ENCODE data around the gene NTPCR.

GRCh38 chr1:232950197-232951176 lies at the start of gene NTPCR:
- TF ChIP-seq, protein P1, sequence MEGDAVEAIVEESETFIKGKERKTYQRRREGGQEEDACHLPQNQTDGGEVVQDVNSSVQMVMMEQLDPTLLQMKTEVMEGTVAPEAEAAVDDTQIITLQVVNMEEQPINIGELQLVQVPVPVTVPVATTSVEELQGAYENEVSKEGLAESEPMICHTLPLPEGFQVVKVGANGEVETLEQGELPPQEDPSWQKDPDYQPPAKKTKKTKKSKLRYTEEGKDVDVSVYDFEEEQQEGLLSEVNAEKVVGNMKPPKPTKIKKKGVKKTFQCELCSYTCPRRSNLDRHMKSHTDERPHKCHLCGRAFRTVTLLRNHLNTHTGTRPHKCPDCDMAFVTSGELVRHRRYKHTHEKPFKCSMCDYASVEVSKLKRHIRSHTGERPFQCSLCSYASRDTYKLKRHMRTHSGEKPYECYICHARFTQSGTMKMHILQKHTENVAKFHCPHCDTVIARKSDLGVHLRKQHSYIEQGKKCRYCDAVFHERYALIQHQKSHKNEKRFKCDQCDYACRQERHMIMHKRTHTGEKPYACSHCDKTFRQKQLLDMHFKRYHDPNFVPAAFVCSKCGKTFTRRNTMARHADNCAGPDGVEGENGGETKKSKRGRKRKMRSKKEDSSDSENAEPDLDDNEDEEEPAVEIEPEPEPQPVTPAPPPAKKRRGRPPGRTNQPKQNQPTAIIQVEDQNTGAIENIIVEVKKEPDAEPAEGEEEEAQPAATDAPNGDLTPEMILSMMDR (IDR thresholded peaks at IDR 0.05), result no peak
- TF ChIP-seq RAD21 (conservative IDR thresholded peaks at IDR 0.05 in 1 of 2, IDR thresholded peaks at IDR 0.05 in 1 of 2), result 0 out of 5 replicates have a peak, but pooled peaks of 1 of the 2 experiments have one; percentile 29
- TF ChIP-seq, protein P2, sequence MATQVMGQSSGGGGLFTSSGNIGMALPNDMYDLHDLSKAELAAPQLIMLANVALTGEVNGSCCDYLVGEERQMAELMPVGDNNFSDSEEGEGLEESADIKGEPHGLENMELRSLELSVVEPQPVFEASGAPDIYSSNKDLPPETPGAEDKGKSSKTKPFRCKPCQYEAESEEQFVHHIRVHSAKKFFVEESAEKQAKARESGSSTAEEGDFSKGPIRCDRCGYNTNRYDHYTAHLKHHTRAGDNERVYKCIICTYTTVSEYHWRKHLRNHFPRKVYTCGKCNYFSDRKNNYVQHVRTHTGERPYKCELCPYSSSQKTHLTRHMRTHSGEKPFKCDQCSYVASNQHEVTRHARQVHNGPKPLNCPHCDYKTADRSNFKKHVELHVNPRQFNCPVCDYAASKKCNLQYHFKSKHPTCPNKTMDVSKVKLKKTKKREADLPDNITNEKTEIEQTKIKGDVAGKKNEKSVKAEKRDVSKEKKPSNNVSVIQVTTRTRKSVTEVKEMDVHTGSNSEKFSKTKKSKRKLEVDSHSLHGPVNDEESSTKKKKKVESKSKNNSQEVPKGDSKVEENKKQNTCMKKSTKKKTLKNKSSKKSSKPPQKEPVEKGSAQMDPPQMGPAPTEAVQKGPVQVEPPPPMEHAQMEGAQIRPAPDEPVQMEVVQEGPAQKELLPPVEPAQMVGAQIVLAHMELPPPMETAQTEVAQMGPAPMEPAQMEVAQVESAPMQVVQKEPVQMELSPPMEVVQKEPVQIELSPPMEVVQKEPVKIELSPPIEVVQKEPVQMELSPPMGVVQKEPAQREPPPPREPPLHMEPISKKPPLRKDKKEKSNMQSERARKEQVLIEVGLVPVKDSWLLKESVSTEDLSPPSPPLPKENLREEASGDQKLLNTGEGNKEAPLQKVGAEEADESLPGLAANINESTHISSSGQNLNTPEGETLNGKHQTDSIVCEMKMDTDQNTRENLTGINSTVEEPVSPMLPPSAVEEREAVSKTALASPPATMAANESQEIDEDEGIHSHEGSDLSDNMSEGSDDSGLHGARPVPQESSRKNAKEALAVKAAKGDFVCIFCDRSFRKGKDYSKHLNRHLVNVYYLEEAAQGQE (IDR thresholded peaks at IDR 0.05), result no peak
- no peak for TF ChIP-seq SMC3 (IDR thresholded peaks at IDR 0.05)
- no peak for TF ChIP-seq KDM1A (IDR thresholded peaks at IDR 0.05; ENCODE audit: low read depth)
- TF ChIP-seq POLR2A (IDR thresholded peaks at IDR 0.05; ENCODE audit: low read length), result peak; percentile 64
- peak; percentile 45; the same call in 1 of the 2 replicates for TF ChIP-seq MYC (IDR thresholded peaks at IDR 0.05; ENCODE audit: borderline replicate concordance, low read length)
- no peak for TF ChIP-seq FOSL2 (IDR thresholded peaks at IDR 0.05)
- no peak for TF ChIP-seq FOSL2 (CRISPR knock-in tag; IDR thresholded peaks at IDR 0.05)
- no peak for TF ChIP-seq CHD2 (IDR thresholded peaks at IDR 0.05; ENCODE audit: low read length, partially characterized antibody)
- no peak for TF ChIP-seq FOSB (CRISPR knock-in tag; IDR thresholded peaks at IDR 0.05)
- no peak for TF ChIP-seq POLR2AphosphoS2 (conservative IDR thresholded peaks at IDR 0.05; ENCODE audit: low read length)
- no peak for TF ChIP-seq CHD4 (IDR thresholded peaks at IDR 0.05; ENCODE audit: borderline replicate concordance)
- TF ChIP-seq RCOR1 (IDR thresholded peaks at IDR 0.05; ENCODE audit: low read depth, low read length), result no peak
- TF ChIP-seq JUNB (IDR thresholded peaks at IDR 0.05), result no peak
